Measurements from ENCODE around the gene PIGU.

DNA sequence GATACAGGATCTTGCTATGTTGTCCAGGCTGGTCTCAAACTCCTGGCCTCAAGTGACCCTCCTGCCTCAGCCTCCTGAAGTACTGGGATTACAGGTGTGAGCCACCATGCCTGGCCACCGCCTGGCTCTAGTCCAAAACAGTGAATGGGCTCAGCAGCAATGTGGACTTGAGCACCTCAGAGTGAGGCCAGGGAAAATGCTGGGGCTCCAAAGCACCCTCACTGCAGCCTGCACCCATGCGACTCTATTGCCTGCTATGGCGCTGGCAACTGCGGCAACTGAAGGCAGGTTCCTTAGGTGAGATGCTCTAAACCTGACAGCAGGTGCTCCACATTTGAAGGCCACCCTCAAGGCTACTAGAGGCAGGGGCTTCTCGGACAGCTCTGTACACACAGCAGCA, 91.9 kb downstream of the PIGU start:
- TF ChIP-seq, protein P1, sequence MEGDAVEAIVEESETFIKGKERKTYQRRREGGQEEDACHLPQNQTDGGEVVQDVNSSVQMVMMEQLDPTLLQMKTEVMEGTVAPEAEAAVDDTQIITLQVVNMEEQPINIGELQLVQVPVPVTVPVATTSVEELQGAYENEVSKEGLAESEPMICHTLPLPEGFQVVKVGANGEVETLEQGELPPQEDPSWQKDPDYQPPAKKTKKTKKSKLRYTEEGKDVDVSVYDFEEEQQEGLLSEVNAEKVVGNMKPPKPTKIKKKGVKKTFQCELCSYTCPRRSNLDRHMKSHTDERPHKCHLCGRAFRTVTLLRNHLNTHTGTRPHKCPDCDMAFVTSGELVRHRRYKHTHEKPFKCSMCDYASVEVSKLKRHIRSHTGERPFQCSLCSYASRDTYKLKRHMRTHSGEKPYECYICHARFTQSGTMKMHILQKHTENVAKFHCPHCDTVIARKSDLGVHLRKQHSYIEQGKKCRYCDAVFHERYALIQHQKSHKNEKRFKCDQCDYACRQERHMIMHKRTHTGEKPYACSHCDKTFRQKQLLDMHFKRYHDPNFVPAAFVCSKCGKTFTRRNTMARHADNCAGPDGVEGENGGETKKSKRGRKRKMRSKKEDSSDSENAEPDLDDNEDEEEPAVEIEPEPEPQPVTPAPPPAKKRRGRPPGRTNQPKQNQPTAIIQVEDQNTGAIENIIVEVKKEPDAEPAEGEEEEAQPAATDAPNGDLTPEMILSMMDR (IDR thresholded peaks at IDR 0.05): no peak
- TF ChIP-seq POLR2AphosphoS5 (IDR thresholded peaks at IDR 0.05) (no peak), EP300 (IDR thresholded peaks at IDR 0.05) (no peak), POLR2A (IDR thresholded peaks at IDR 0.05) (no peak)
